Memory B cell (primary cell): ENCODE measurements around the gene TMEM14B.

ENCODE experiments used
- ATAC-seq: fragments of 150-1000 bp; cut with Tn5 transposase; 2 replicates; pipeline ENCODE4 v1.10.0; 2021; ENCODE audit warnings: low read depth, mild to moderate bottlenecking, moderate library complexity
- DNase-seq, 2 donors: peaks; one replicate each; pipeline ENCODE4 v3.0.0; 2022; ENCODE audit warnings: low spot score in 2 of 2
- H3K27ac Mint-ChIP-seq: one replicate; pipeline ENCODE4 v1.8.0; 2022; ENCODE audit warnings: mild to moderate bottlenecking, moderate library complexity, mixed read lengths
- H3K27me3 Mint-ChIP-seq: one replicate; pipeline ENCODE4 v1.8.0; 2022; ENCODE audit warnings: mixed read lengths
- H3K36me3 Mint-ChIP-seq: one replicate; pipeline ENCODE4 v1.8.0; 2022; ENCODE audit warnings: mild to moderate bottlenecking, mixed read lengths
- H3K4me1 Mint-ChIP-seq: one replicate; pipeline ENCODE4 v1.8.0; 2022; ENCODE audit warnings: mixed read lengths
- H3K4me3 Mint-ChIP-seq: one replicate; pipeline ENCODE4 v1.8.0; 2022; ENCODE audit warnings: mild to moderate bottlenecking, moderate library complexity, mixed read lengths
- H3K9me3 Mint-ChIP-seq: one replicate; pipeline ENCODE4 v1.8.0; 2022; ENCODE audit warnings: mixed read lengths

TMEM14B gene

GRCh38 chr6:10763006-10763405 lies 15.4 kb downstream of the TMEM14B start:
- H3K9me3 Mint-ChIP-seq: no peaks in the 10 kb centered on the region
- DNase-seq: no peak
- no peak overlapping the region for H3K27ac Mint-ChIP-seq
- ATAC-seq: no peak
- H3K36me3 Mint-ChIP-seq: peaks cover 11% of the 10 kb centered on the region
- H3K4me3 Mint-ChIP-seq: no peak overlapping the region
- no peaks in the 10 kb centered on the region for H3K27me3 Mint-ChIP-seq
- peaks cover 2% of the 10 kb centered on the region for H3K4me1 Mint-ChIP-seq

- no peak overlapping the region for H3K27ac Mint-ChIP-seq
Observed at GRCh38 chr6:10769419-10769818, 21.8 kb downstream of the TMEM14B start.

GRCh38 chr6:10771371-10771894 lies 23.8 kb downstream of the TMEM14B start:
- Mint-ChIP-seq H3K27ac (no peak overlapping the region), H3K9me3 (no peaks in the 10 kb centered on the region), H3K4me1 (no peaks in the 10 kb centered on the region), H3K27me3 (no peaks in the 10 kb centered on the region), H3K36me3 (peaks cover 18% of the 10 kb centered on the region), H3K4me3 (no peak overlapping the region)
- ATAC-seq (no peak), DNase-seq (no peak)

More at GRCh38 chr6:10769419-10769818, 21.8 kb downstream of the TMEM14B start:
- peaks cover 14% of the 10 kb centered on the region for H3K36me3 Mint-ChIP-seq
- H3K4me3 Mint-ChIP-seq: no peak overlapping the region
- no peaks in the 10 kb centered on the region for H3K27me3 Mint-ChIP-seq
- DNase-seq (no peak), ATAC-seq (no peak)
- no peaks in the 10 kb centered on the region for H3K4me1 Mint-ChIP-seq
- H3K9me3 Mint-ChIP-seq: no peaks in the 10 kb centered on the region

GRCh38 chr6:10778230-10778629 lies 30.6 kb downstream of the TMEM14B start:
- no peak overlapping the region for H3K27ac Mint-ChIP-seq
- no peak for DNase-seq
- H3K4me3 Mint-ChIP-seq: no peak overlapping the region

GRCh38 chr6:10779076-10779475 lies 31.5 kb downstream of the TMEM14B start:
- Mint-ChIP-seq H3K27ac (no peak overlapping the region), H3K36me3 (peaks cover 22% of the 10 kb centered on the region)
- no peak for ATAC-seq

More at GRCh38 chr6:10778230-10778629, 30.6 kb downstream of the TMEM14B start:
- H3K9me3 Mint-ChIP-seq: no peaks in the 10 kb centered on the region
- ATAC-seq: no peak
- H3K27me3 Mint-ChIP-seq: no peaks in the 10 kb centered on the region
- peaks cover 19% of the 10 kb centered on the region for H3K36me3 Mint-ChIP-seq
- H3K4me1 Mint-ChIP-seq: no peaks in the 10 kb centered on the region

GRCh38 chr6:10791673-10792072 lies 44.1 kb downstream of the TMEM14B start:
- H3K27ac Mint-ChIP-seq: no peak overlapping the region
- no peak for ATAC-seq

More at GRCh38 chr6:10779076-10779475, 31.5 kb downstream of the TMEM14B start:
- Mint-ChIP-seq H3K4me3 (no peak overlapping the region), H3K9me3 (no peaks in the 10 kb centered on the region), H3K4me1 (no peaks in the 10 kb centered on the region), H3K27me3 (no peaks in the 10 kb centered on the region)
- no peak for DNase-seq

GRCh38 chr6:10792101-10792500 lies 44.5 kb downstream of the TMEM14B start:
- peaks cover under 1% of the 10 kb centered on the region for H3K9me3 Mint-ChIP-seq
- H3K27me3 Mint-ChIP-seq: no peaks in the 10 kb centered on the region
- H3K36me3 Mint-ChIP-seq: peaks cover 12% of the 10 kb centered on the region
- peaks cover under 1% of the 10 kb centered on the region for H3K4me1 Mint-ChIP-seq
- no peak for ATAC-seq
- no peak overlapping the region for H3K4me3 Mint-ChIP-seq
- H3K27ac Mint-ChIP-seq: no peak overlapping the region
- no peak for DNase-seq

More at GRCh38 chr6:10791673-10792072, 44.1 kb downstream of the TMEM14B start:
- Mint-ChIP-seq H3K36me3 (peaks cover 15% of the 10 kb centered on the region), H3K4me1 (peaks cover 2% of the 10 kb centered on the region), H3K9me3 (peaks cover 2% of the 10 kb centered on the region), H3K4me3 (no peak overlapping the region), H3K27me3 (no peaks in the 10 kb centered on the region)
- no peak for DNase-seq

- H3K9me3 Mint-ChIP-seq: no peaks in the 10 kb centered on the region
- H3K4me1 Mint-ChIP-seq: no peaks in the 10 kb centered on the region
- peaks cover 11% of the 10 kb centered on the region for H3K36me3 Mint-ChIP-seq
- no peaks in the 10 kb centered on the region for H3K27me3 Mint-ChIP-seq
- DNase-seq (no peak), ATAC-seq (no peak)
- H3K4me3 Mint-ChIP-seq: no peak overlapping the region
- H3K27ac Mint-ChIP-seq: no peak overlapping the region
Observed at GRCh38 chr6:10793035-10793434, 45.4 kb downstream of the TMEM14B start.

GRCh38 chr6:10793695-10794094 lies 46.1 kb downstream of the TMEM14B start:
- ATAC-seq (no peak), DNase-seq (no peak)
- Mint-ChIP-seq H3K27me3 (no peaks in the 10 kb centered on the region), H3K36me3 (peaks cover 11% of the 10 kb centered on the region), H3K9me3 (no peaks in the 10 kb centered on the region), H3K4me3 (no peak overlapping the region), H3K4me1 (no peaks in the 10 kb centered on the region), H3K27ac (no peak overlapping the region)

- peaks cover 11% of the 10 kb centered on the region for H3K36me3 Mint-ChIP-seq
- H3K27ac Mint-ChIP-seq: peak overlapping the region; percentile 51
- H3K4me1 Mint-ChIP-seq: no peaks in the 10 kb centered on the region
- DNase-seq (no peak), ATAC-seq (no peak)
- no peak overlapping the region for H3K4me3 Mint-ChIP-seq
- H3K9me3 Mint-ChIP-seq: no peaks in the 10 kb centered on the region
- H3K27me3 Mint-ChIP-seq: no peaks in the 10 kb centered on the region
Observed at GRCh38 chr6:10794239-10794638, 46.6 kb downstream of the TMEM14B start.

GRCh38 chr6:10800810-10801209 lies 53.2 kb downstream of the TMEM14B start:
- no peaks in the 10 kb centered on the region for H3K9me3 Mint-ChIP-seq
- H3K27me3 Mint-ChIP-seq: no peaks in the 10 kb centered on the region
- DNase-seq: no peak
- peaks cover 1% of the 10 kb centered on the region for H3K36me3 Mint-ChIP-seq
- H3K27ac Mint-ChIP-seq: no peak overlapping the region
- no peak for ATAC-seq
- no peaks in the 10 kb centered on the region for H3K4me1 Mint-ChIP-seq
- no peak overlapping the region for H3K4me3 Mint-ChIP-seq

GRCh38 chr6:10801224-10801848 lies 53.7 kb downstream of the TMEM14B start:
- Mint-ChIP-seq H3K9me3 (no peaks in the 10 kb centered on the region), H3K27me3 (no peaks in the 10 kb centered on the region), H3K27ac (no peak overlapping the region), H3K36me3 (peaks cover 1% of the 10 kb centered on the region), H3K4me1 (no peaks in the 10 kb centered on the region), H3K4me3 (no peak overlapping the region)
- ATAC-seq (peak; percentile 82), DNase-seq (peak; percentile 56 to 57)
